COLO668 (cell line): Measurements from ENCODE around the gene N4BP3.
"Not testable (repeated sequence)": the region's sequence is repeated elsewhere in the genome, so short reads cannot be mapped to it uniquely, and the experiment has no call there.

Experiments
- DNase-seq: peaks from one replicate; lab custom pipeline; 2025; ENCODE audit not compliant: unreplicated experiment; lab: John Stamatoyannopoulos, UW

Gene N4BP3

DNA sequence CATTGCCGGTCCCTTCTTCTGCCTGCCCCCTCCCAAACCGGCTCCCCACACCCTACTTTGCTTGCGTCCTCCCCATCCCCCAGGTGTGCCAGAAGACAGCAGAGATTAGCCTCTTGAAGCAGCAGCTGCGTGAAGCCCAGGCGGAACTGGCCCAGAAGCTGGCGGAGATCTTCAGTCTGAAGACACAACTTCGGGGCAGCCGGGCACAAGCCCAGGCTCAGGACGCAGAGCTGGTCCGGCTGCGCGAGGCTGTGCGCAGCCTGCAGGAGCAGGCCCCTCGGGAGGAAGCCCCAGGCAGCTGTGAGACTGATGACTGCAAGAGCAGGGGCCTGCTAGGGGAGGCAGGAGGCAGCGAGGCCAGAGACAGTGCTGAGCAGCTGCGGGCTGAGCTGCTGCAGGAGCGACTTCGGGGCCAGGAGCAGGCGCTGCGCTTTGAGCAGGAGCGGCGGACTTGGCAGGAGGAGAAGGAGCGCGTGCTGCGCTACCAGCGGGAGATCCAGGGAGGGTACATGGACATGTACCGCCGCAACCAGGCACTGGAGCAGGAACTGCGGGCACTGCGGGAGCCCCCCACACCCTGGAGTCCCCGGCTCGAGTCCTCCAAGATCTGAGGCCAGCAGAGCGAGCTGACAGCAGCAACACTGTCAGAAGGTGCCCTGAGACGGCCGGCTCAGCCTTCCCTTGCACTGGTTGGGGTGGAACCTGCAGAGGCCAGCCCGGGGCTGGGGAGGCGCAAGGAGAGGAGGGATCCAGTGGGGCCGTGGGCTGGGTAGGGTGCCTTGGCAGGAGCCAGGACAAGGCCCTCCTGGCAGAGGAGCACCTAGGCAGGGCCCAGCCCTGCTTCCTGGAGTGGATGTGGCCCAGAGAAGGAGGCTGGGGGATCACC, 8.3 kb downstream of the N4BP3 start:
- no peak for DNase-seq

DNA sequence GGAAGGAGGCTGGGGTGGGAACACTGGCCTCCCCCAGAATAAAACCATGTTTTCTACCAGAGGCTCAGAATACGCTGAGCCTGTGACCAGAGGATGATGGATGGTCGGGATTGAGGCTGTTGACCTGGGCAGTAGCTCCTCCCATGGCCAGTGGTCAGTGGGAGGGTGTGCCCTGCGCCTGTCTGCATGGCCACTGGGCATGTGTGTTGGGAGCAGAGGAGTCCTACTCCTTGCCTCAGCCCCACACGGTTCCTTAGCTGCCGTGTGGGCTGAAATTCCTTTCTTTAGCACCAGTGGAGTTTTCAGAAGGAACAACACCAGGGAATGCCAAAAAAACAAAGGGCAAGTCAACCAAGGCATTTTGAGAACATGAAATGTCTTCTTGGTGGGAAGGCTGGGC, 9.0 kb downstream of the N4BP3 start:
- DNase-seq, result no peak

DNA sequence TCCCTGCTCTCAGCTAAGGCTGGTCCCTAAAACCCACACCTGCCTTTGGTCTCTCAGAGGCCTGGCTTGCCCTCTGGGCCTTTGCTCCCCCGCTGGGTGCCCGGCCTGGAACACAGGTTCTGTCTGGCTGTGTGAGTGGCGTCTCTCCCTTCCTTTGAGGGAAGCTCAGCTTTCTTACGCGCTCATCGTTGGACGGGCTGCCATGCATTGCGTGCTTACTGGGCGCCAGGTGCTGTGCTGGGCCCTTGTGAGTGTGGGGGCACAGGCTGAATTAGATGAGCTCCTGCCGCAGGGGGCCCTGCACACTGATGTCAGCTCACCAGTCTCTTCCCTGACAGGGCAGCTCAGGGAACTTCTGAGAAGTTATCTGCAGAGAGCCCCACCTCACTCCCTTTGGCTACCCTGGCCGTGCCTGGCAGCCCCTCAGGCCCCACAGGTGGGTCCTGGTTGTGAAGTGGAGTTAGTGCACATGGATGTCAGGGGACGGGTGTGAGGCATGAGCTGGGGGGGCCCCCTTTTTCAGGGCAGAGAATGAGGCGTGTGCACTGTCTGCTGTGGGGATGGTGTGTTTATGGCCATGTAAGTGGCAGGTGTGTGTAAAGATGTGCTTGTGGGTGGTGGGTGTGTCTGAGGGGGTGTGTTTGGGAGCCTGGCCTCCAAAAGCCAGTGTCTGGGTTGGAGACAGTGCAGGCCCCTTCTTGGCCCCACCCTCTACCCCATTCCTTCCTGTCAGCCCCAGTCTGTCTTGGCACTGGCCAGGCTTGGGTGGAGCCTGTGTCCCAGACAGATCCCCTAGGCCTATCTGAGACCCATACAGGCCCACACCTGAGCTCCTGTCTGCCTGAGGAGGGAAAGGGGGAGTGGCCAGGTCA, 10.0 kb downstream of the N4BP3 start:
- peak; percentile 28 for DNase-seq

DNA sequence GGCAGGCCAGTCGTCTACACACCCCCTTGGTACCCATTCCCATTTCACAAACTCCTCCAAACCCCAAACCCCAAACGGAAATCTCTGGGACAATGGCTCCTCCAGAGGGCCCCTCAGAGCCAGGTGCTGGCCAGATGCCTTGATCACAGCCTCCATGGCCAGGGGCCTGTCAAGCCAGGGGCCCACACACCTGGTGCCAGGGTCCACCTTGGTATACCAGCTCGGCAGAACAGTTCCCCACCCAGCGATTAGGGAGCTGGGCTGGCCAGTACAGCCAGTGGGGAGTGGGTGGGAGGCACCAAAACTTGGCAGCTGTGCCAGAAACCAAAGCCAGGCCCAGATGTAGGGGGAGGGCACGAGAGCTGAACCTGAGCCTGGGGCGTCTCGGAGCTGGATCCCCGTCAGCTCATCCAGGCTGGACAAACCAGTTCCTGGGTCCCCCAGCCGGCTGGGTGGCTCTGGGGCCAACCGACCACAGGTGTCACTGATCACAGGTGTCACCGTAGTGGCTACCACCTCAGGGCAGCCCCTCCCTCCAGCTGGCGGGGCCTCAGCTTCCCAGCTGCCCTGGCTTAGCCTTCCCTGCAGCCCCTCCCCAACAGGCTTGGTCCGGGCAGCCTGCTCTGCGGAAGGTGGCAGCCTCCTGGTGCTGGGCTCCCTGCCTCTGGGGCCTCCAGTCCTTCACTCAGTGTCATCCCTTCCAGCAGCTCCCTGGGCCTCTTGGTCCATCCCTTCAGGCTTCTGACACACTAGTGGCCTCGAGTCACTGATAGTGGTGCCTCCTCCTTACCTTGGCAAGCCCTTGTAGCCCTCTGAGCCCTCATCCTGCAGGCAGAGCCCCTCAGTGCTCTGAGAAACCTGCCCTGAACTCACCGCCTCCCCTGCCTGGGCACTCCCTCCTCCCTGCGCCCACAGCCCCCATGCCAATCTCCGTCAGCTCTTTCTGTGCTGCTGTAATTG, 10.9 kb downstream of the N4BP3 start:
- DNase-seq, result peak; percentile 70

DNA sequence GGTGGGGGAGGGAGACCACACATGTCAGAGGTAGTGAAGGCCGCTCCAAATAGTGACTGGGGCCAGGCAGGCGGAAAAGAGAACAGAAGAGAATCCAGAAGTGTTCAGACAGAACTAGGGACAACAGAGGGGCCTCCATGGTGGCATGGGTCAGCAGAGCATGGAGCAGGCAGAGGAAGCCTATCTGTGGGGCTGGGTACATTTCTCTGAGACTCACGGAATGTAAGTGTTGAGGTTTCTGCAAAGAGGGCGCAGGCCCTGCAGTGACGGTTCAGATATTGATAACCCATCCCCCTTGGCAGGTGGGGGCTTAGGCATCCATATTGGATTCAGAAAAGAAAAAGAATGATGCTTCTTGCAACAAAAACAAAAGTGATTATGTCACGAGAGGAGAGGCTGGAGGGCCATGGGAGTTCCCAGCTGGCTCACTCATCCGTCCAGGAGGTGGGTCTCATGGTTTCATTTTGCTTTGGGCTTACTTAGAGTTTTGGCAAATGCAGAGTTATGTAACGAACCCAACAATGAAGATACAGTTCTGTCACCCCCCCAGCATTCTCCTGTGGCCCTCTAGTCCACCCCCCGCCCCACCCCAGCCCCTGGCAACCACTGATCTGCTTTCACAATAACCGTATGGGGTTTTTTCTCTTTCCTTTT, 12.0 kb downstream of the N4BP3 start:
- DNase-seq, result no peak

DNA sequence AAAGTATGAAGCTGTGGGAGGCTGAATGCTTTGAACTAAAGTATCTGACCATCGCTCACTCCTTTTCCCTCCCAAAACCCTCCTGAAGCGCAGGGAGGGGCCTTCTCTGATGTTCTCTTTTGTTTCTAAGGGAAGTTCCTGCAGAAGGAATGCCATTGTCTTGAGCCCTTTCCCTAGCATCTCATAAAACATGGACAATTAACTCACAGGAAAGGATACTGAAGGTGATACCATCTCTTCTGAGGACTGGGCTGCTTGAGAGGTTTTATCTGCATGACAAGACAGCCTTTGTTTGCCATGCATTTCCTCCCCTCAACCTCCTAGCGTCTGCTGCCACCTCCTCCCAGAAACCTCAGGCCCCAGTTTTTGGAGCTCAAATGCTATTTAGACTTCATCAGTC, 13.2 kb downstream of the N4BP3 start:
- DNase-seq, result no peak

DNA sequence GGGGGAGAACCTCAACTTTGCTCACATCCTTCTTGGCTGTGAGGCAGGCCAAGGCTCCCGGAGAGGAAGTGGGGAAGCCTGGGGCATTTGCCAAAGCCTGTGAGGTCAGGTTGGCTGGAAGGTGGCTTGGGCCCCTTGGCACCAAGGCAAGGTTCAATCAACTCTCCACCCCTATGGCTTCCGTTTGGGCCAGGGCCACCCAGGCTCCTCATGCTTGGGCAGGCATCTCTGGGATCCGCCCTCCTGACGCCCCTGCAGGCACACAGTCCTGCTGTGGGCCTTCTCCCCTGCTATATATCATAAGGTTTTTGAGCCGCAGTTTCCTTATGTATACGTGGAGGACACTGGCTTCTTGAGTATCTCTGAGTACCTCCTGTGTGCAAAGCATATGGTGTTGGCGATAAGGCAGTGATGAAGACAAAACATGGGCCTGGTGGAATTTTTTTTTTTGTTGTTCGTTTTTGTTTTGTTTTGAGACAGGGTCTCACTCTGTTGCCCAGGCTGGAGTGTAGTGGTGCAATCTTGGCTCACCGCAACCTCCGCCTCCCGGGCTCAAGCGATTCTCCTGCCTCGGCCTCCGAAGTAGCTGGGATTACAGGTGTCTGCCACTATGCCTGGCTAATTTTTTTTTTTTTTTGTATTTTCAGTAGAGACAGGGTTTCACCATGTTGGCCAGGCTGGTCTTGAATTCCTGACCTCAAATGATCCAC, 14.1 kb downstream of the N4BP3 start:
- DNase-seq, result not testable (repeated sequence)

DNA sequence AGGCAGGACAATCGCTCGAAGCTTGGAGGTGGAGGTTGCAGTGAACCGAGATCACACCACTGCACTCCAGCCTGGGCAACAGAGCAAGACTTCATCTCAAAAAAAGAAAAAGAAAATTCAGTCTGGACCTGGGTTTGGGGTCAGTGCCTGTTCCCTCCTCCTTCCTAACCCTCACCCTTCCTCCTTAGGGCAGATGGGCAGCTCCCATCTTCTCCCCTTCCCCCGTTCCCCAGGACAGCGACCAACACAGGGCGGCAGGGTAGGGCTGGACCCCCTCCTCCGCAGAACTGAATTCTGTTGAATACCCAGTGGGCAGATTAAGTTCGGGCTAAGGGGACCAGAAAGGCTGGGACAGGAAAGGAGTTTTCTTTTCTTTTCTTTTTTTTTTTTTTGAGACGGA, 16.0 kb downstream of the N4BP3 start:
- DNase-seq, result no peak

DNA sequence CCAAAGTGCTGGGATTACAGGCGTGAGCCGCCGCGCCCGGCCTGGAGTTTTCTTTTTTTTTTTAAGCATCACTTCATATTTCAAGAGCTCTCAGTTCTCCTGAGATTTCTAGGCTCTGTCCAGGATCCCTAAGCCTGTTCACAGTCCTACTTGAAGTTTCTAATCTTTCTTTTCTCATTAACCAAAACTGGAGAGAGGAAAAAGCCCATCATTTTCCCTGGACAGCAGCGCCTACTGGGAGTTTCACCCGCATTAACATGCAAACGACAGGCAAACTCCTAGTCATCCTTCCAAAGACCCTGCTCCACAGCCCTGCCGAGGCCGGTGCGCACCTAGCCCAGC, 16.9 kb downstream of the N4BP3 start:
- not testable (repeated sequence) for DNase-seq

DNA sequence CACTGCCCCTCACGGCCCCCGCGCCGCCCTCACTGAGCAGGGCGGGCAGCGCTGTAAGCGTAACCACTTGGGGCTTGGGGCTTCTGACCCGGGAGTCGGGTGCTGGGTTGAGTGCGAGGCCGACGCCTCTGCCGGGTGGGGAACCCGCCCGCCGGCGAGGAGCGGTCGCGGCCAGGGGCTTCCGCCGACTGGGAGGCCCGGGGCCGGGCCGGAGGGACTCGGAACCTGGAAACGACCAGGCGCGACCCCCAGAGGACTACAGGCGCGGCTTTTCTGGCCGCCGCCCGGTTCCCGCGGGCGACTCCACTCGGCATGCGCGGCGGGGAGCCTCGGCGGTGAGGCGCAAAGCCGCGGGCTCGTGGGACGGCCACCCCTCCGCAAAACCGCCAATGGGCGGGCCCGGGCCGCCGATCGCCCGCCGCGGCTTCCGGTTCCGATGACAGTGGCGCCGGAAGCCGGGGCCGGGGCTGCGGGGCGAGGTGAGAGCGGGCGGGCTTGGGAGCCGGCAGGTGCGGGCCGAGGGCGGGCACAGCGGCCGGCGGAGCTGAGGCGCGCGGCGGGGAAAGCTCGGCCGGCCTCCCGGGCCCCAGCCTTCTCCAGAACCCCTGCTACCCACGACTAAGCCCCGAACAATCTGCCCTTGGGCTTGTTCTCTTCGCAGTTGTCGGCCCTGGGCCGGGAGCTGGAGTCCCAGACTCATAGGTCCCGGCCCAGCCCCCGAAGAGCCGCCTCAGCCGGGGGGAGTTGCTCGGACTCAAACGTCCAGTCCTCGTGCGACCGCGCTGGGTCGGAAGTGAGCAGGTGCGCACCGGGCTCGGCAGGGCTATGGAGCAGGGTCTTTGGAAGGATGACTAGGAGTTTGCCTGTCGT, 17.5 kb downstream of the N4BP3 start, which contains the start of gene RMND5B:
Gene RMND5B (plus strand): TSS at position 439 of the 870 bp plus-strand sequence. CDS start 7,106 bp downstream, outside the sequence.
- DNase-seq, result peak; percentile 90

DNA sequence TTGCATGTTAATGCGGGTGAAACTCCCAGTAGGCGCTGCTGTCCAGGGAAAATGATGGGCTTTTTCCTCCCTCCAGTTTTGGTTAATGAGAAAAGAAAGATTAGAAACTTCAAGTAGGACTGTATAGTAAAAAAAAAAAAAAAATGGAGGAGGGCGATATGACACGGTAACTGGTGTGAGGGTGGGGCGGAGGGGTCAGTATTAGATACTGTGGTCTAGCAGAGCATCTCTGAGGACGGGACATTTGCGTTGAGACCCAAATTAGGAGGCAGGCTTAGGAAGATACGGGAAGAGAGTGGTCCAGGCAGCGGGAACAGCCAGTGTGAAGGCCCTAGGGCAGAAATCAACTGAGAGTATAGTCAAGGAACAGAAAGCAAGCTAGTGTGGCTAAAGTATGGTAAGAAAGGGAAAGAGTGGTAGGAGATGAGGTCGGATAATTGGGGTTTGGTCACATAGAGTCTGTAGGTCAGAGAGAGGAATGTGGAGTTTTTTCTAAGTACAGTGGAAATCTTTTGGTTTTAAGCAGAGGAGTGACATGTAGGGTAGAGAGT, 18.2 kb downstream of the N4BP3 start:
- DNase-seq, result no peak

DNA sequence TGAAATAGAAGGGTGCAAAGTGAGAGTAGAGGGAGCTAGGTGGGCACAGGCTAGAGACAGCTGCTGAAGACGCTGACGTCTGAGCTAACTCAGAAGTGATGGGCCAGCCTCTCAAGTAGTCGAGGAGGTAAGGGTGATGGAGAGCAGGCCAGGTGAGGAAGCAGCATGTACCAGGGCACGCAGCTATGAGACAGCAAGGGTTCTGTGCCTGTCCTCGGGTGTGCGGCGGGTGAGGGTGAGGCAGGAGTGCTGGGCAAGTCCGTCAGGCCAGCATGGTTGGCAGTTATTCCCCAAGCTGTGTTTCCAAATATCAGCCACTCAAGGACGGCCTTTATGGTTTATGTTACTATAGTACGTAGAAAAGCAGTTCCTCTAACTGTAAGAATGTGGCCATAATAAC, 23.7 kb downstream of the N4BP3 start:
- DNase-seq, result no peak

DNA sequence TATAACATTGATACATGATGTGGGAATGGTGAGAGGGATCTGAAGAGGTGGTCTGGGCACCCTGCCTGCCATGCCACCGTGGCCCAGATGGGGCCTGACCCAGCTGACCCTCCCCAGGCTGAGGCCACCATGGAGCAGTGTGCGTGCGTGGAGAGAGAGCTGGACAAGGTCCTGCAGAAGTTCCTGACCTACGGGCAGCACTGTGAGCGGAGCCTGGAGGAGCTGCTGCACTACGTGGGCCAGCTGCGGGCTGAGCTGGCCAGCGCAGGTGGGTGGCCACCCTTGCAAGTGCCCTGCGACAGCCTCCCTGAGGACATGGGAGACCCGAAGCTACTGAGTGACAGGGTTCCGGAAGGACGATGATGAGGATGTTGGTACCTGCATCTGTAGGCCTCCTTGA, 24.7 kb downstream of the N4BP3 start:
- no peak for DNase-seq

DNA sequence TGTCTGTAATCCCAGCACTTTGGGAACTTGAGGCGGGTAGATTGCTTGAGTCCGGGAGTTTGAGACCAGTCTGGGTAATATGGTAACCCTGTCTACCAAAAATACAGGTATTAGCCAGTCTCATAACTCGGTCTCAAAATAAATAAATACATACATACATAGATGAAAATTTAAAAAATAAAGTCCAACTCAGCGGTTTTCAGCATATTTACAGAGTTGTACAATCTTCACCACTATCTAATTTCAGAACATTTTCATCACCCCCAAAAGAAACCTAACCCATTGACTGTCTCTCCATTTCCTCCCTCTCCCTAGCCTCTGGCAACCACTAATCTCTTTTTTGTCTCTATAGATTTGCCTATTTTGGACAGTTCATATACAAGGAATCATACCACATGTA, 28.2 kb downstream of the N4BP3 start:
- no peak for DNase-seq

DNA sequence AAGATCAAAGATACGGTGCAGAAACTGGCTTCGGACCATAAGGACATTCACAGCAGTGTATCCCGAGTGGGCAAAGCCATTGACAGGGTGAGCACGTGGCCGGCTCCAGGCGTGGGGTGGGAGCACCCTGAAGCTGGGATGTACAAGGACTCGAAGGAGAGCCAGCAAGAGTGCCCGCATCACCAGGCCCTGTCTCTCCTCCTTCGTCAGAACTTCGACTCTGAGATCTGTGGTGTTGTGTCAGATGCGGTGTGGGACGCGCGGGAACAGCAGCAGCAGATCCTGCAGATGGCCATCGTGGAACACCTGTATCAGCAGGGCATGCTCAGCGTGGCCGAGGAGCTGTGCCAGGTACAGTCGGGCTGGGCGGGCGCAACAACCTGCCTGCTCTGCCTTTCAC, 29.3 kb downstream of the N4BP3 start:
- no peak for DNase-seq

DNA sequence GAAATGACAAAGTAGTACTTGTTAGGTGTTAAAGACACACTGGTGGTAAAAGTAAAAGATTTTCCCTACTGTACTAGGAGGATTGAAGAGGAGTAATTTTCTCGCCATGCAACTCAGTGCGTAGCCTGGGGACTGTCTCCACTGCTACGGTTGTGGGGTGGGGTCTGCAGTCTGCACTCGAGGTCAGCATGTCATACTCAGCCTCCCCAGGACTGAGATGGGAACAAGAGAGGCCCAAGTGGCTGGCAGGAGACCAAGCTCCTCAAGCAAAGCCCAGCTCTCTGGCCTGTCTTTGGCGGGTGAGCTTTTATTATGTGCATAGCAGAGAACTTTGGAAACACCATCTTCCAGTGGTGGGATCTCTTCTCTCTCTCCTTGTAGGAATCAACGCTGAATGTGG, 29.9 kb downstream of the N4BP3 start:
- no peak for DNase-seq

DNA sequence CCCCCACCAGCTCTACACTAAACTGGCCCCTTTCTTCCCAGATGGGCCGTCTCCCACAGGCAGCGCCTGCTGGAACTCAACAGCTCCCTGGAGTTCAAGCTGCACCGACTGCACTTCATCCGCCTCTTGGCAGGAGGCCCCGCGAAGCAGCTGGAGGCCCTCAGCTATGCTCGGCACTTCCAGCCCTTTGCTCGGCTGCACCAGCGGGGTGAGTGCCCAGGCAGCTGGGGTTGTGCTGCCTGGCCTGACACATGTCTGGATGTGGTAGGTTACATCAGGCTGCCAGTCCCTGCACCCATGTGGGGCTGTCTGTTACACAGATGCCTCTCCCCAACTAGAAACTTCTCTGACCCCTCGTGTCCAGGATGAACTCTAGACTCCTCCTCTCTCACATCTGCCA, 30.6 kb downstream of the N4BP3 start:
- no peak for DNase-seq

DNA sequence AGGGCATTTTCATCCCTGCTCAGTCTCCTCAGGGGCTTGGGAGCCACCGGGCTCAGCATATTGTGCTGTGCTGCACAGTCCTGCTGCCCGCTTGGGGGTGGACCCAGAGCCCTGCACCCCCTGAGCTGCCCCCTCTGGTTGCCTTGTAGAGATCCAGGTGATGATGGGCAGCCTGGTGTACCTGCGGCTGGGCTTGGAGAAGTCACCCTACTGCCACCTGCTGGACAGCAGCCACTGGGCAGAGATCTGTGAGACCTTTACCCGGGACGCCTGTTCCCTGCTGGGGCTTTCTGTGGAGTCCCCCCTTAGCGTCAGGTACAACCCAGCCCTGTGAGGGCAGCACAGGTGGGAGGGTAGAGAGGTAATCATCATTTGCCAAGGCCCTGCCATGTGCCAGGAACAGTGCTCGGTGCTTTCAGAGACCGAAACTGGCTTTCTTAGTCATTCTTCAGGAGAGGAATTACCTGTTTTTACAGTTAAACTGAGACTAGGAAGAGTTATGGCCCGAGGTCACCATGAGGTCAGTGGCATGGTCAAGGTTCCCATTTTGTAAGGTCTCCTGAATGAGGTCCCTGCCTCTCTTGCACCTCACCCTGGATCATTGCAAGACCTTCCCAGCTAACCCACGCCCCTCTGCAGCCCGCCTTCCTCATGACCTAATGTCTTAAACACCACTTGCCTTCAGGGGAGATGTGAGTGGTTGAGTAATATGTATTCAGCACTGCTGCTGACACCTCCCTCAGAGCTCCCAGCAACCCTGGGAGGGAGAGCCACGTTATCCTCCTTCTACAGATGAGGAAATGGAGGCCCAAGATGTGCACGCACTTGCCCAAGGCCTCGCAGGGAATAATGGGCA, 32.9 kb downstream of the N4BP3 start:
- DNase-seq, result peak; percentile 60
